Measurements from ENCODE around the gene IMMT. TPM values are rescaled to one million over a fixed set of nuclear protein-coding genes. Genes with fewer than 3 reads are reported as not detected.
A peak's percentile ranks its signal among the peaks of the same experiment; 100 is the strongest.

IMMT gene
- total RNA-seq, 1 donor from 2014 or later = 99.4 TPM

DNA sequence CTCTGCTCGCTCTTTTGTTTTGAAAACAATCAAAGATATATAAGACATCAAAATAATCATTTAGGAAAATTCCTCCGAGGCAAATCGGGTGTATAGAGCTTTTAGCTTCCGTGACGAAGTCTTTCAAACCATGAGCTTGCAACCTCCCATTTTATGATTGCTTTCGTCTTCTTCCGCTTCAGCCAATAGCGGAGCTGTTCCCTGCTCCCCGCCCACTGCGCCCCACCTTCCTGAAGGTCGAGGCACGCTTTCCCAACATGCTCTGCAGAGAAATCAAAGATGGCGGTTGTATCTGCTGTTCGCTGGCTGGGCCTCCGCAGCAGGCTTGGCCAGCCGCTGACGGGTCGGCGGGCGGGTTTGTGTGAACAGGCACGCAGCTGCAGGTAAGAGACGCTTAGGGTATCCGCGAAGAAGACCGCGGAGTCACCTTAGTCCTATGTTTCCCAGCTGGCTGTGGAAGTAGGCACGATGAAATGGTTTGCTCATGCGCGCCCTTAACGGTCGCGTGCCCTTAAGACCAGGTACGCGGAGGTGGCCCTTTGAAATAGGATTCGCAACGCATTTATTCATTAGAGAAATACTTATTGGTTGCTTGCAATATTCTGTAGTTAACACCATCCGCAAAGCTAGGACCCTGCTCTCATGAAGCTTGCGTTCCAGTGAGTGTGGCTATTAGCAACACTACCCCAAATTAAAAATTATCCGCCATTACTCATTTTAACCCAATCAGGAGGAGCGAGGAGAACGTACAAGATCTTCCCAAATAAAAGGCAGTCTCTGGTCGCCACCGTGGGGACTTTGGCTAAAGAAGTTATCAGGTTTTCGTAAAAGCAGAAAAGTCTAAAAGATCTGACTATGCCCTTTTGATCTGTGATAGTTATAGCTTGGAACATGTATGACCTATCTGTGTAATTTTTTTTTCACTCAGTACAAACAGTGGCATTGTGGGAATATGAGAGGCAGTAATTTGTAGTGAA, 89.0 kb downstream of the IMMT start, which contains the start of gene PTCD3:
TSS of gene PTCD3 (plus strand) at position 267 of the 977 bp plus-strand sequence. CDS start at position 280, 13 bp downstream.
- FAIRE-seq = peak; percentile 65

GRCh38 chr2:86105252-86105968, 89.9 kb downstream of the IMMT start, which contains the start of gene POLR1A:
Gene POLR1A, minus strand, starts transcription at chr2:86105886. Its CDS starts 110 bp downstream, at chr2:86105776.
- H3K27me3 ChIP-seq (ENCODE audit: insufficient read depth, low read length) = no peaks in the 10 kb centered on the region
- peaks cover 16% of the 10 kb centered on the region for H3K36me3 Mint-ChIP-seq (ENCODE audit: low read depth, unreplicated experiment)
- peak within 1 kb of the TSS; percentile 100 for H3K27ac Mint-ChIP-seq (ENCODE audit: unreplicated experiment)
- H3K27me3 Mint-ChIP-seq (ENCODE audit: low read depth, unreplicated experiment) = no peaks in the 10 kb centered on the region
- H3K36me3 ChIP-seq (ENCODE audit: insufficient read depth, low read length) = peaks cover 25% of the 10 kb centered on the region
- H3K4me3 ChIP-seq (ENCODE audit: insufficient read depth, low read depth, low read length) = peak within 1 kb of the TSS; percentile 99
- peaks cover 92% of the 10 kb centered on the region for H3K79me2 ChIP-seq (ENCODE audit: insufficient read depth, low read length)
- H3K4me1 ChIP-seq (ENCODE audit: insufficient read depth, low read length) = peaks cover 19% of the 10 kb centered on the region
- peak; percentile 67 for FAIRE-seq
- peak within 1 kb of the TSS; percentile 94 for H3K4me3 Mint-ChIP-seq (ENCODE audit: unreplicated experiment)
- peak; percentile 90 for DNase-seq (ENCODE audit: low read depth)
- H3K9me3 ChIP-seq (ENCODE audit: insufficient read depth, low read depth, low read length) = no peaks in the 10 kb centered on the region
- H3K4me2 ChIP-seq (ENCODE audit: low read length) = peak within 1 kb of the TSS; percentile 93
- H3K9ac ChIP-seq (ENCODE audit: low read length) = peak within 1 kb of the TSS; percentile 92
- no peak for TF ChIP-seq EZH2 (IDR thresholded peaks at IDR 0.05; ENCODE audit: insufficient read depth, low read length)
- TF ChIP-seq, protein P1, sequence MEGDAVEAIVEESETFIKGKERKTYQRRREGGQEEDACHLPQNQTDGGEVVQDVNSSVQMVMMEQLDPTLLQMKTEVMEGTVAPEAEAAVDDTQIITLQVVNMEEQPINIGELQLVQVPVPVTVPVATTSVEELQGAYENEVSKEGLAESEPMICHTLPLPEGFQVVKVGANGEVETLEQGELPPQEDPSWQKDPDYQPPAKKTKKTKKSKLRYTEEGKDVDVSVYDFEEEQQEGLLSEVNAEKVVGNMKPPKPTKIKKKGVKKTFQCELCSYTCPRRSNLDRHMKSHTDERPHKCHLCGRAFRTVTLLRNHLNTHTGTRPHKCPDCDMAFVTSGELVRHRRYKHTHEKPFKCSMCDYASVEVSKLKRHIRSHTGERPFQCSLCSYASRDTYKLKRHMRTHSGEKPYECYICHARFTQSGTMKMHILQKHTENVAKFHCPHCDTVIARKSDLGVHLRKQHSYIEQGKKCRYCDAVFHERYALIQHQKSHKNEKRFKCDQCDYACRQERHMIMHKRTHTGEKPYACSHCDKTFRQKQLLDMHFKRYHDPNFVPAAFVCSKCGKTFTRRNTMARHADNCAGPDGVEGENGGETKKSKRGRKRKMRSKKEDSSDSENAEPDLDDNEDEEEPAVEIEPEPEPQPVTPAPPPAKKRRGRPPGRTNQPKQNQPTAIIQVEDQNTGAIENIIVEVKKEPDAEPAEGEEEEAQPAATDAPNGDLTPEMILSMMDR (IDR thresholded peaks at IDR 0.05; ENCODE audit: insufficient read depth, low read depth, low read length) = peak; percentile 26
- H2AFZ ChIP-seq (ENCODE audit: low read depth, low read length) = peak within 1 kb of the TSS; percentile 98
- no peaks in the 10 kb centered on the region for H3K9me3 Mint-ChIP-seq (ENCODE audit: unreplicated experiment)
- peaks cover 22% of the 10 kb centered on the region for H3K4me1 Mint-ChIP-seq (ENCODE audit: low read depth, unreplicated experiment)
- H3K27ac ChIP-seq (ENCODE audit: low read depth, low read length) = peak within 1 kb of the TSS; percentile 93
- H4K20me1 ChIP-seq (ENCODE audit: insufficient read depth, low read length) = peaks cover 45% of the 10 kb centered on the region

More for the DNA sequence above, 89.0 kb downstream of the IMMT start, which contains the start of gene PTCD3:
- H3K27me3 ChIP-seq (ENCODE audit: insufficient read depth, low read length) = no peaks in the 10 kb centered on the region
- peak within 1 kb of the TSS; percentile 99 for H3K4me3 ChIP-seq (ENCODE audit: insufficient read depth, low read depth, low read length)
- TF ChIP-seq EZH2 (IDR thresholded peaks at IDR 0.05; ENCODE audit: insufficient read depth, low read length) = no peak
- TF ChIP-seq, protein P1 (IDR thresholded peaks at IDR 0.05; ENCODE audit: insufficient read depth, low read depth, low read length) = no peak
- H3K9ac ChIP-seq (ENCODE audit: low read length) = peak within 1 kb of the TSS; percentile 92
- H3K27ac Mint-ChIP-seq (ENCODE audit: unreplicated experiment) = peak within 1 kb of the TSS; percentile 100
- no peaks in the 10 kb centered on the region for H3K9me3 Mint-ChIP-seq (ENCODE audit: unreplicated experiment)
- H3K27ac ChIP-seq (ENCODE audit: low read depth, low read length) = peak within 1 kb of the TSS; percentile 93
- peak within 1 kb of the TSS; percentile 98 for H2AFZ ChIP-seq (ENCODE audit: low read depth, low read length)
- H3K27me3 Mint-ChIP-seq (ENCODE audit: low read depth, unreplicated experiment) = no peaks in the 10 kb centered on the region
- DNase-seq (ENCODE audit: low read depth) = peak; percentile 93
- no peaks in the 10 kb centered on the region for H3K9me3 ChIP-seq (ENCODE audit: insufficient read depth, low read depth, low read length)
- H3K4me1 ChIP-seq (ENCODE audit: insufficient read depth, low read length) = peaks cover 19% of the 10 kb centered on the region
- peaks cover 22% of the 10 kb centered on the region for H3K4me1 Mint-ChIP-seq (ENCODE audit: low read depth, unreplicated experiment)
- H3K4me2 ChIP-seq (ENCODE audit: low read length) = peak within 1 kb of the TSS; percentile 93
- peaks cover 19% of the 10 kb centered on the region for H3K36me3 Mint-ChIP-seq (ENCODE audit: low read depth, unreplicated experiment)
- H4K20me1 ChIP-seq (ENCODE audit: insufficient read depth, low read length) = peaks cover 43% of the 10 kb centered on the region
- peaks cover 31% of the 10 kb centered on the region for H3K36me3 ChIP-seq (ENCODE audit: insufficient read depth, low read length)
- peaks cover 90% of the 10 kb centered on the region for H3K79me2 ChIP-seq (ENCODE audit: insufficient read depth, low read length)
- peak within 1 kb of the TSS; percentile 94 for H3K4me3 Mint-ChIP-seq (ENCODE audit: unreplicated experiment)

Data from astrocyte (in vitro differentiated cells and primary cell).